ENCODE measurements around the gene GLYATL3.

DNA sequence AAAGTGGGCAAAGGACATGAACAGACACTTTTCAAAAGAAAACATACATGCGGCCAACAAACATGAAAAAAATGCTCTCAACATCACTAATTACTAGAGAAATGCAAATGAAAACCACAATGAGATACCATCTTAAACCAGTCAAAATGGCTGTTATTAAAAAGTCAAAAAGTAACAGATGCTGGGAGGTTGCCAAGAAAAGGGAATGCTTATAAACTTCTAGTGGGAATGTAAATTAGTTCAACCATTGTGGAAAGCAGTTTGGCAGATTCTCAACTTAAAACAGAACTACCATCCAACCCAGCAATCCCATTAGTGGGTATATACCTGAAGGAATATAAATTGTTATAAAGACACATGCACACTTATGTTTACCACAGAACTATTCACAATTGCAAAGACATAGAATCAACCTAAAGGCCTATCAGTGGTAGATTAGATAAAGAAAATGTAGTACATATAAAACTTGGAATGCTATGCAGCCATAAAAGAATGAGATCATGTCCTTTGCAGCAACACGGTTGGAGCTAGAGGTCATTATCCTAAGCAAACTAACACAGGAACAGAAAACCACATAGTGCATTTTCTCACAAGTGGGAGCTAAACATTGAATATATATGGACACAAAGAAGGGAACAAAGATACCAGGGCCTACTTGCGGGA, 20.3 kb upstream of the GLYATL3 start:
- TF ChIP-seq POLR2AphosphoS5 (IDR thresholded peaks at IDR 0.05; ENCODE audit: borderline replicate concordance, low read depth, low read length) (no peak), EZH2 (IDR thresholded peaks at IDR 0.05) (no peak)
